ENCODE data around the gene RPL22L1. TPM values are rescaled to one million over a fixed set of nuclear protein-coding genes. Genes with fewer than 3 reads are reported as not detected.
"Not testable (repeated sequence)": the region's sequence is repeated elsewhere in the genome, so short reads cannot be mapped to it uniquely, and the experiment has no call there.

The RPL22L1 gene
- 51.7 and 56.7 TPM in 2 replicates for total RNA-seq

DNA sequence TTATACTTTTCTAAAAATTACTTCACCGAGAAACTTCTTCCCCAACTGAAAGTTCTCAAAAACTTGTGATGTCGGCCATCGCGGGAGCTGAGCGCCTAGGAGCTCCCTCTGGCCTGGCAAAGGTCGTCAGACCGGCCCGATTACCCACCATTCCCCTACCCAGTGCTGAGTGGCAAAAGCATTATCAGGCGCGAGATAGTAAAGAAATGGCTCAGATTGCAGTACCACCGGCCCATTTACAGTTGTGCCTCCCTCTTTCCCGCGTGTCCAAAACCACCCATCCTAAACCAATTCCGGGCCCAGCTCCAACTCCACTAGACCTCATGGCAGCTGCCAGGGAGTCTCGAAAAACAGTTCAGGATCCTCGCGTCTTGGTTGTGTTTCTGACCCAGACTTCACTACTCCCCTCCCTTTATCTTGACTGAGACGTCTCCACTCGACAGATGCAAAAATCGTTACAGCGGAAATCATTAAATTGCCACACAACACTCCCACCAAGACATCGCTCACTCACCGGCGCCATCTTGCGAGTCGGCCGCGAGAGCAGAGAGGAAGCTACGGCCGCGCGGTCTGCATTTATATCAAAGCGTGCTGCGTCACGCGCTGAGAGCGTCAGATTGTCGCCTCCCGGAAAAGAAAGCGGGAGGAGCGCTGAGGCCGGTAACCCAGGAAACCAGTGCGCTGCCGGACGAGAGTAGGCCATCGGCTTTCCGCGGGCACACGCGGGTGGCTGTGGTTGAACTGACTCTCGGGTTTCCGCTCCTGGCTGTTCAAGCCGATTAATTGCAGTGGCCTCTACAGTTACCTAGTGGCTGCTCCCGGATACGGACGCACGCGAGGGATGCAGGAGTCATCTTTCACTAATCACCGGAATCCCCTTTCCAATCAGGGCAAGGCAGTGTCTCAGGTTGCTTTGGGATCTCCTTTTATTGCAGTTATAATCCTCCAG lies at the start of gene RPL22L1:
TSS of gene RPL22L1 (minus strand) at position 551 of the 949 bp plus-strand sequence. CDS start at position 523, 28 bp downstream.
- intact Hi-C loops (cut with micrococcal nuclease) = loop anchor here (1.0 to 5.0 kb wide), 19 partner anchors 38 to 1880 kb away; partner anchors contain the start of genes ECT2, EIF5A2, FNDC3B and MECOM

DNA sequence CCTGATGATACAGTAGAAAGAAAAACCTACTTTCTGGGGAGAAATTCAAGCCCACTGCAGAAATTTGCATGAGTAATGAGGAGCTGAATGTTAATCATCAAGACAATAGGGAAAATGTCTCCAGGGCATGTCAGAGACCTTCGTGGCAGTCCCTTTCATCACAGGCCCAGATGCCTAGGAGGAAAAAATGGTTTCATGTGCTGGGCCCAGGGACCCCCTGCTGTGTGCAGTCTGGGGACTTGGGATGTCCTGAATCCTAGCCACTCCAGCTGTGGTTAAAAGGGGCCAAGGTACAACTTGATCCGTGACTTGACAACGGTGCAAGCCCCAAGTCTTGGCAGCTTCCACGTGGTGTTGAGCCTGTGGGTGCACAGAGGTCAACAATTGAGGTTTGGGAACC lies 48.7 kb upstream of the RPL22L1 start:
- intact Hi-C loops (cut with micrococcal nuclease) = no loop called here

DNA sequence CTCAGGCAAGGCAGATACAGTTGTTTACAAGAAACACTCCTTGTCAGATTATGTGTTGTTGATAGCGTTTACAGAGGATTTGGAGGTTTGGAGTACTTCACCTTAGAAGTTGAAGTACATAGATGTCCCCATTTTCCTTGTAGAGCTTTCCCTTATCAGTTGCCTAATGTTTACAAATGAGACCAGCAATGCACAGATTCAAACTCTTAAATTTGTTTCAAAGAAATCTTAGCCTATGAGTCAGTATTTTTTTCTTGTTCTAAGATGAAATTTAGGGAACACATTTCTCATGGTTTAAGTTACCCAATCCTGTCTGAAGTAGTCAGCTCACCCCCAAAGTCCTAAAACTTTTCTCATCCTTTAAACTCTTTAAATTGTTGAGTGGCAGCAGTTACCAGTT lies 44.7 kb upstream of the RPL22L1 start:
- intact Hi-C loops (cut with micrococcal nuclease) = no loop called here

GRCh38 chr3:170914212-170914611 lies 44.2 kb upstream of the RPL22L1 start:
- intact Hi-C loops (cut with micrococcal nuclease) = no loop called here

DNA sequence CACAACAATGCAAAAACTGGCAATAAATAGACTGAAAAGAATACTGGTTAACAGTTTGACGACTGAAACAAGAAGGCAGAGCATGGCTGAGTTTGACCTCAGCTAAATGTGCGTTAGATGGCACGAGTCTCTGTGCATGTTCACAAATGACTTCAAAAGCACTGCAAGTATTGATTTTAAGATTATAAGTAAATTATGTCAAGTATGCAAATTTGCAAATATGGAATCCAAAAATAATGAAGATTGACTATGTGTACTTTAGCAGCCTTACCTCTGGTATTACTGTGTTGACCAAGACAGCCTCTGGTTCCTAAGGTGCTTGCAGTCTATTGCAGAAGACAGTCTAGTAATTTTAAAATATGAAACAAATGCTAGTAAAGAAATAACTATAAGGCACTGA lies 41.1 kb upstream of the RPL22L1 start:
- intact Hi-C loops (cut with micrococcal nuclease) = no loop called here

DNA sequence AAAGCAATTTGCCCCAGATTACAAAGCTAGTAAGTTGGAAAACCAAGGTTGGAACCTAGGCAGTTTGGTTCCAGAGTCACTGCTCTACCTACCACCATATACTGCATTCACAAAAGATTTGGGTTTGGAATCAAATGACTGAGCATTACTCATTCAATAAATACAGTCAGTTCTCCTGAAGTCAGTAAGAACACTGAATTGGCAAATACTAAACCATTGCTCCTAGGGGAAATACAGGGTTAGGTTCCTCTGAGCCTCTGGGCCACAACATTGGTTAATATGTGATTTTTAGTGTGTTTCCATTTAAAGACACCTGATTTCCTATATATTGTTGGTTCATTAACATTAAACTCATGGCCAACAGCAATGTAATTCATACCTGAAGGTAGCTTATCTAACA lies 40.5 kb upstream of the RPL22L1 start:
- intact Hi-C loops (cut with micrococcal nuclease) = no loop called here

GRCh38 chr3:170909129-170909903 lies 39.3 kb upstream of the RPL22L1 start:
- intact Hi-C loops (cut with micrococcal nuclease) = loop anchor here (2.0 to 10.0 kb wide), 12 partner anchors 253 to 1685 kb away; partner anchors contain the start of genes FNDC3B, LRRC34, LRRIQ4 and MECOM

GRCh38 chr3:170908235-170909116 lies 38.5 kb upstream of the RPL22L1 start, which contains the start of gene EIF5A2:
TSS of gene EIF5A2 (minus strand) at chr3:170908637. CDS start at chr3:170907806, 831 bp downstream.
- intact Hi-C loops (cut with micrococcal nuclease) = loop anchor here (1.0 to 10.0 kb wide), 22 partner anchors 38 to 1842 kb away; partner anchors contain the start of genes ECT2, FNDC3B, LRRC34 and LRRIQ4

DNA sequence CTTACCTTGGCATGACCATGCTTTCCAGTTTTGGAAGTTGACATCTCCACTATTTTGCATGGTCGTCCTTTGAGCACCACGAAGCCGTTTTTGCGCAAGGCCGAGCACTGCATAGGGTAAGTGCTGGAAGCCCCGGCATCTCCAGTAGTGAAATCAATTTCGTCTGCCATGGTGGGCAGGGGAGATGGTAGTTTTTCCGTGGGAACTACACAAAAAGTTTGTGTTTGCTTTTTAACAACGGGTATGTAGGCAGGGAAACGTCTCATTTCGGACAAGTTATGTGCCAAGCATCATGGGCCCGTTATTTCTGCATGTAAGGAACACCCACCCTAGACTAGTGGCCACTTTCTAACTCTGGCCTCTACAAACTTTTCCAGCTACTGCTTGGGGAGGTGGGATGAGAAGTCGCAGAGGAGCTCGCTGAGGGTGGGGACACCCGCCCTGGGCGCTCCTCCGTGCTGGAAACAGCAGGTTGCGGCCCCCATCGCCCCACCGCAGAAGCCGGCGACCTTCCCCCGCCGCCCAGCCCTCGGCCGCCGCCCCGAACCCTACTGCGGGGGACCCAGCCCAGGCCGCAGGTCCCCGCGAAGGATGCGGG lies 37.7 kb upstream of the RPL22L1 start:
- intact Hi-C loops (cut with micrococcal nuclease) = loop anchor here (1.0 to 10.0 kb wide), 22 partner anchors 37 to 1843 kb away; partner anchors contain the start of genes ECT2, FNDC3B, LRRC34 and LRRIQ4

DNA sequence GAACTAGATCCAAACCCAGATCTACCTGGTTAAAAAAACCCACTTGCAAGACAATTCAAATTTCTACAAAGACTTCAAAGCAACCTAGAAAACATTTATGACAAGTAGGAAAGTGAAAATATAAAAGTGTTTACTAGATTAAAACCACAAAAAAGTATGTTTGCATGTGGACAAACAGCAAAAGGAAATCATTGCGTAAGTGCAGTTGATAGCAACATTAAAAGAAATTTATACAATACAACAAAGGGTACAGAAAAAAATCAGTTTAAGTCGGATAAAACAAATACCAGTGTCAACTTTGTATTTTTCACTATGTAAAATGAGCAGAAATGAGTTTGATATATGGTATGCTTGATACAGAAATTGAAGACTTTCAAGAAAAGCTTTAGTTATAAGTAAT lies 35.9 kb upstream of the RPL22L1 start:
- intact Hi-C loops (cut with micrococcal nuclease) = loop anchor here (5.0 to 10.0 kb wide), 10 partner anchors 256 to 1689 kb away; partner anchors contain the start of genes FNDC3B and MECOM

GRCh38 chr3:170903123-170903522 lies 33.1 kb upstream of the RPL22L1 start:
- intact Hi-C loops (cut with micrococcal nuclease) = loop anchor here (10.0 kb wide), 2 partner anchors 1572 to 1692 kb away; no protein-coding TSS in a partner anchor

- intact Hi-C loops (cut with micrococcal nuclease) = no loop called here
Measured at GRCh38 chr3:170899455-170899854, 29.5 kb upstream of the RPL22L1 start.

DNA sequence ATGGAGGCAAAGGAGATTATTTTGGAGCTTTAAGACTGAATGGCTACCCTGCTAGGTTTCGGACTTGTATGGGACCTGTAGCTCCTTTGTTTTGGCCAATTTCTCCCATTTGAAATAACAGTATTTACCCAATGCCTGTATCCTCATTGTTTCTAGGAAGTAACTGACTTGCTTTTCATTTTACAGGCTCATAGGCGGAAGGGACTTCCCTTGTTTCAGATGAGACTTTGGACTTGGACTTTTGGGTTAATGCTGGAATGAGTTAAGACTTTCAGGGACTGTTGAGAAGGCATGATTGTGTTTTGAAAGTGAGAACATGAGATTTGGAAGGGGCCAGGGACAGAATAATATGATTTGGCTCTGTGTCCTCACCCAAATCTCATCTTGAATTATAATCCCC lies 28.0 kb upstream of the RPL22L1 start:
- intact Hi-C loops (cut with micrococcal nuclease) = no loop called here

DNA sequence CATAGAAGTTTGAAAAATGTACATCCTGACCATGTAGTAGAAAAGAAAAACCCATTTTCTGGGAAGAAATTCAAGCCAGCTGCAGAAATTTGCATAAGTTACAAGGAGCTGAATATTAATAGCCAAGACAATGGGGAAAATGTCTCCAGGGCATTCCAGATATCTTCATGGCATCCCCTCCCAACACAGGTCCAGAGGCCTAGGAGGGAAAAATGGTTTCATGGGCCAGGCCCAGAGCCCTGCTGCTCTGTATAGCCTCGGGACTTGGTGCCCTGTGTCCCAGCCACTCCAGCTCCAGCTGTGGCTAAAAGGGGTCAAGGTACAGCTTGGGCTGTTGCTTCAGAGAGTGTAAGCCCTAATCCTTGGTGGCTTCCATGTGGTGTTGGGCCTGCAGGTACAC lies 27.2 kb upstream of the RPL22L1 start:
- intact Hi-C loops (cut with micrococcal nuclease) = not testable (repeated sequence)

GRCh38 chr3:170896781-170897180 lies 26.8 kb upstream of the RPL22L1 start:
- intact Hi-C loops (cut with micrococcal nuclease) = no loop called here

- intact Hi-C loops (cut with micrococcal nuclease) = not testable (repeated sequence)
Measured at GRCh38 chr3:170896333-170896732, 26.3 kb upstream of the RPL22L1 start.

DNA sequence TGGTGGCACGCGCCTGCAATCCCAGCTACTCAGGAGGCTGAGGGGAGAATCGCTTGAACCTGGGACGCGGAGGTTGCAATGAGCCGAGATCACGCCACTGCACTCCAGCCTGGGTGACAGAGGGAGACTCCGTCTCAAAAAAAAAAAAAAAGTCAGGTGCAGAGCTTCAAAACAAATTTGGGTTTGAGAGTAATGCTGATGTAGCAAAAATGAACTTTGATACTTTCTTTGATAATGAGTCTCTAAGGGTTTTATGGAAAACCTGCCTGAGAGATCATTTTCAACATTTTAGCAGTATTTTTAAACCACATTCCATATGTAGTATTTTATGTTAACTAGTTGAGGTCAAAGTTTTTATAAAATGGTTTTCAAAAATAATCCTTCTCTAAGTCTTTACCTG lies 23.9 kb upstream of the RPL22L1 start:
- intact Hi-C loops (cut with micrococcal nuclease) = no loop called here

GRCh38 chr3:170889630-170890029 lies 19.6 kb upstream of the RPL22L1 start:
- intact Hi-C loops (cut with micrococcal nuclease) = no loop called here

DNA sequence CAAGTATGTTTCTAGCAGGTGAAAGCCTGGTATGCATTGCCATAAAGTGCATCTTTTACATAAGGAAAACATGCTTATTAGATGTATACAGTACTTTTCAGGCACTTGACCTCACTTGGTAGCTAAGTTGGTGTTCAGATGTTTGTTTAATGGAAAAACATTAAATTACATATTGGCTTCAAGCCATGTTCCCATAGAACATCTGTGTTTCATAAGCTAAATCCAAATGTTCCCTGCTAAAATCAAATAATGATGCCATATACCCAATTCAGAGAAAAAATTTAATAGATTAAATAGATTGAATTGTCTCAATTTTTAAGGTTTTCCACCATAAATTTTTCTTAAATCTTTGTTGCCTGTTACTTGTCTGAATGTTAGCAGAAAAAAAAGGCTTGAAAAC lies 19.1 kb upstream of the RPL22L1 start:
- intact Hi-C loops (cut with micrococcal nuclease) = no loop called here

Data from T-helper 1 cell treated with Interleukin-12 subunit alpha and Interleukin-12 subunit beta and Interleukin-4 antibody, amounts not matched to agents 30 ng/mL and 1 ng/mL, for 36 hours (primary cell).